ENCODE results near the gene MMP8. TPM values are rescaled to one million over a fixed set of nuclear protein-coding genes. Genes with fewer than 3 reads are reported as not detected.
A peak's percentile ranks its signal among the peaks of the same experiment; 100 is the strongest.
"Not testable (repeated sequence)": the region's sequence is repeated elsewhere in the genome, so short reads cannot be mapped to it uniquely, and the experiment has no call there.

MMP8 gene
- polyA plus RNA-seq, 3 donors: 0.14 TPM; not detected in 2

DNA sequence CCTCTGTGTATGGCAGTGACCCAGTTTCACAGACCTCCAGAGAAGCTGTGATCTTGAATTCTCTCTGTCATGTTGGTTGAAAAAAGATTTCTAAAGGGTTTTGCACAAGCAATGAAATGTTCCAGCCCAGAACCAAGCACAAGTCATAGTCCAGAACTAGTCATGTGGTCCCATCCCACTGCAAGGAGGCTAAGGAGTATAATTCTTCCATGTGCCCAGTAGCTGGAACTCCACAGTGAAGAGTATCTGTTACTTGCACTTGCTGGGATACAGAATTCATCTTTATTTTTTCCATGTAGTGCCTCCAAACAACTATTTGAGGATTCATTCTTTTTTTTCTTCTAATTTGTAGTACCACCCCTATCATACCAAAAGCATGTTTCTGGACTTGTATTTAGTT, 9.9 kb upstream of the MMP8 start:
- DNase-seq: no peak
- Histone ChIP-seq H3K4me2 (replicated peaks; ENCODE audit: extremely low read depth, low read length, poor library complexity, severe bottlenecking) (no peak overlapping the region), H3K9ac (ENCODE audit: insufficient read depth, low read length, poor library complexity, severe bottlenecking) (no peak overlapping the region), H3K4me1 (ENCODE audit: control insufficient read depth in 1 of 2, insufficient read depth in 2 of 2, low read length in 2 of 2) (no peaks in the 10 kb centered on the region), H3K9me3 (replicated peaks in 1 of 2; ENCODE audit: control insufficient read depth in 1 of 2, insufficient read depth in 1 of 2, low read length in 2 of 2) (no peaks in the 10 kb centered on the region), H3K27me3 (ENCODE audit: control insufficient read depth in 2 of 2, insufficient read depth in 2 of 2, low read length in 2 of 2) (peaks cover 15 to 27% of the 10 kb centered on the region in 2 donors), H3K36me3 (replicated peaks in 1 of 2; ENCODE audit: control insufficient read depth in 1 of 2, insufficient read depth in 2 of 2, low read length in 2 of 2) (no peaks in the 10 kb centered on the region), H3K79me2 (ENCODE audit: insufficient read depth, low read length) (no peaks in the 10 kb centered on the region), H4K20me1 (ENCODE audit: insufficient read depth, low read length) (no peaks in the 10 kb centered on the region), H2AFZ (ENCODE audit: insufficient read depth, low read depth, low read length, poor library complexity, severe bottlenecking) (no peak overlapping the region), H3K27ac (ENCODE audit: low read depth in 1 of 2, low read length in 2 of 2) (no peak overlapping the region), H3K4me3 (replicated peaks in 1 of 3; ENCODE audit: low read depth in 2 of 3, low read length in 3 of 3) (no peak overlapping the region)
- H3K27ac Mint-ChIP-seq: no peak overlapping the region
- no peaks in the 10 kb centered on the region for H3K9me3 Mint-ChIP-seq
- peaks cover 3% of the 10 kb centered on the region for H3K4me1 Mint-ChIP-seq
- no peak overlapping the region for H3K4me3 Mint-ChIP-seq
- no peak for TF ChIP-seq CTCF (IDR thresholded peaks at IDR 0.05)
- H3K36me3 Mint-ChIP-seq: no peaks in the 10 kb centered on the region
- H3K27me3 Mint-ChIP-seq (ENCODE audit: low read depth in 3 of 3): peaks cover 11 to 24% (median 23%) of the 10 kb centered on the region in 3 donors
- intact Hi-C loops (cut with micrococcal nuclease): loop anchor here (5.0 to 10.0 kb wide), 2 partner anchors 203 to 210 kb away; no protein-coding TSS in a partner anchor

GRCh38 chr11:102733232-102733875, 8.6 kb upstream of the MMP8 start:
- Histone ChIP-seq H3K4me2 (replicated peaks; ENCODE audit: extremely low read depth, low read length, poor library complexity, severe bottlenecking) (no peak overlapping the region), H3K79me2 (ENCODE audit: insufficient read depth, low read length) (no peaks in the 10 kb centered on the region), H3K9ac (ENCODE audit: insufficient read depth, low read length, poor library complexity, severe bottlenecking) (no peak overlapping the region), H3K27ac (ENCODE audit: low read depth in 1 of 2, low read length in 2 of 2) (no peak overlapping the region), H2AFZ (ENCODE audit: insufficient read depth, low read depth, low read length, poor library complexity, severe bottlenecking) (no peak overlapping the region), H3K36me3 (replicated peaks in 1 of 2; ENCODE audit: control insufficient read depth in 1 of 2, insufficient read depth in 2 of 2, low read length in 2 of 2) (no peaks in the 10 kb centered on the region), H4K20me1 (ENCODE audit: insufficient read depth, low read length) (no peaks in the 10 kb centered on the region), H3K9me3 (replicated peaks in 1 of 2; ENCODE audit: control insufficient read depth in 1 of 2, insufficient read depth in 1 of 2, low read length in 2 of 2) (no peaks in the 10 kb centered on the region), H3K4me3 (replicated peaks in 1 of 3; ENCODE audit: low read depth in 2 of 3, low read length in 3 of 3) (no peak overlapping the region), H3K27me3 (ENCODE audit: control insufficient read depth in 2 of 2, insufficient read depth in 2 of 2, low read length in 2 of 2) (peaks cover 14 to 27% of the 10 kb centered on the region in 2 donors), H3K4me1 (ENCODE audit: control insufficient read depth in 1 of 2, insufficient read depth in 2 of 2, low read length in 2 of 2) (peaks cover 4 to 8% of the 10 kb centered on the region in 2 donors)
- 41% methylated on average over 3 of the region's 8 CpGs for WGBS (ENCODE audit: insufficient coverage)
- Mint-ChIP-seq H3K4me1 (peaks cover 9% of the 10 kb centered on the region), H3K36me3 (no peaks in the 10 kb centered on the region), H3K27ac (no peak overlapping the region), H3K4me3 (no peak overlapping the region), H3K27me3 (ENCODE audit: low read depth in 3 of 3) (peaks cover 9 to 22% (median 15%) of the 10 kb centered on the region in 3 donors), H3K9me3 (no peaks in the 10 kb centered on the region)
- peak; percentile 51 to 72 (median 58) for DNase-seq
- intact Hi-C loops (cut with micrococcal nuclease): loop anchor here (5.0 to 10.0 kb wide), 2 partner anchors 204 to 211 kb away; no protein-coding TSS in a partner anchor
- peak; percentile 89 for TF ChIP-seq CTCF (IDR thresholded peaks at IDR 0.05)

DNA sequence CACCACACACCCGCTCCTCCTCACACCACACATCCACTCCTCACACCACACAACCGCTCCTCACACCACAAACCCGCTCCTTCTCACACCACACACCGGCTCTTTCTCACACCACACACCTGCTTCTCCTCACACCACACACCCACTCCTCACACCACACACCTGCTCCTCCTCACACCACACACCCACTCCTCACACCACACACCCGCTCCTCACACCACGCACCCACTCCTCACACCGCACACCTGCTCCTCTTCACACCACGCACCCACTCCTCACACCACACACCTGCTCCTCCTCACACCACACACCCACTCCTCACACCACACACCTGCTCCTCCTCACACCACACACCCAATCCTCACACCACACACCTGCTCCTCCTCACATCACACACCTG, 6.2 kb upstream of the MMP8 start:
- intact Hi-C loops (cut with micrococcal nuclease): loop anchor here (5.0 to 10.0 kb wide), 2 partner anchors 206 to 214 kb away; no protein-coding TSS in a partner anchor

More for the DNA sequence above, 6.2 kb upstream of the MMP8 start:
- H3K27ac Mint-ChIP-seq; H3K4me2 ChIP-seq (replicated peaks; ENCODE audit: extremely low read depth, low read length, poor library complexity, severe bottlenecking); H3K9me3 ChIP-seq (replicated peaks in 1 of 2; ENCODE audit: control insufficient read depth in 1 of 2, insufficient read depth in 1 of 2, low read length in 2 of 2); H3K9me3 Mint-ChIP-seq; H3K4me3 Mint-ChIP-seq; H3K4me3 ChIP-seq (replicated peaks in 1 of 3; ENCODE audit: low read depth in 2 of 3, low read length in 3 of 3); H2AFZ ChIP-seq (ENCODE audit: insufficient read depth, low read depth, low read length, poor library complexity, severe bottlenecking); DNase-seq; H3K36me3 ChIP-seq (replicated peaks in 1 of 2; ENCODE audit: control insufficient read depth in 1 of 2, insufficient read depth in 2 of 2, low read length in 2 of 2); H3K9ac ChIP-seq (ENCODE audit: insufficient read depth, low read length, poor library complexity, severe bottlenecking); H4K20me1 ChIP-seq (ENCODE audit: insufficient read depth, low read length); H3K79me2 ChIP-seq (ENCODE audit: insufficient read depth, low read length); H3K36me3 Mint-ChIP-seq; H3K27ac ChIP-seq (ENCODE audit: low read depth in 1 of 2, low read length in 2 of 2): not testable (repeated sequence)
- Mint-ChIP-seq H3K4me1 (peaks cover 25% of the 10 kb centered on the region), H3K27me3 (ENCODE audit: low read depth in 3 of 3) (peaks cover 4 to 10% (median 7%) of the 10 kb centered on the region in 3 donors)
- H3K27me3 ChIP-seq (ENCODE audit: control insufficient read depth in 2 of 2, insufficient read depth in 2 of 2, low read length in 2 of 2): peaks cover 8 to 19% of the 10 kb centered on the region in 2 donors
- H3K4me1 ChIP-seq (ENCODE audit: control insufficient read depth in 1 of 2, insufficient read depth in 2 of 2, low read length in 2 of 2): peaks cover 20 to 30% of the 10 kb centered on the region in 2 donors
- 56% methylated on average over 8 of the region's 8 CpGs for WGBS (ENCODE audit: insufficient coverage)
